Adrenal gland (tissue), 12 donors: ENCODE results near the gene GMIP. TPM values are rescaled to one million over a fixed set of nuclear protein-coding genes. Genes with fewer than 3 reads are reported as not detected.

Experiments used
- DNase-seq, 7 donors: peaks; one replicate each; pipeline ENCODE4 v3.0.0-alpha.2; 2019 to 2020
- H3K27ac ChIP-seq, 5 donors: fragments of 200-600 bp; sonication (generic) in 4 of 5; 1 replicate in 3 of 5; 2 replicates in 2 of 5; pipeline versions ENCODE4 v1.5.1 to v1.8.0; 2016 to 2020; ENCODE audit warnings: mild to moderate bottlenecking in 1 of 5
- H3K27me3 ChIP-seq: fragments of 200-600 bp; 2 replicates; pipeline ENCODE4 v1.8.0; 2021
- H3K36me3 ChIP-seq, 2 donors: fragments of 200-600 bp; replicated peaks in 1 of 2; 1 replicate in 1 of 2; 2 replicates in 1 of 2; pipeline versions ENCODE4 v1.5.1 to v1.8.0; 2018 to 2022
- H3K4me1 ChIP-seq, 2 donors: fragments of 200-600 bp; replicated peaks in 1 of 2; 1 replicate in 1 of 2; 2 replicates in 1 of 2; pipeline versions ENCODE4 v1.5.1 to v1.8.0; 2018 to 2021
- H3K4me3 ChIP-seq, 4 donors: fragments of 200-600 bp; sonication (generic) in 3 of 4; one replicate each; pipeline ENCODE4 v1.5.1; 2016 to 2018
- H3K9me3 ChIP-seq, 3 donors: fragments of 200-600 bp; sonication (generic) in 1 of 3; replicated peaks in 1 of 3; 1 replicate in 2 of 3; 2 replicates in 1 of 3; pipeline versions ENCODE4 v1.5.1 to v1.8.0; 2016 to 2021
- POLR2A ChIP-seq, 2 donors: fragments of 450-650 bp; IDR thresholded peaks; one replicate each; pipeline ENCODE4 v1.6.1; 2017; ENCODE audit warnings: antibody characterized with exemption in 2 of 2, mild to moderate bottlenecking in 2 of 2, moderate library complexity in 1 of 2
- WGBS, 4 donors: extraction: QIAGEN DNeasy Blood & Tissue Kit in 2 of 4; methylation state at CpG; one replicate each; pipeline versions ENCODE4 v1.1.5 to v1.1.7; 2013 to 2017; 5-methylcytosine and 5-hydroxymethylcytosine counted together
- intact Hi-C, 2 donors: fragments of 100-400 bp; cut with DNase I; formaldehyde crosslinking; loops; one replicate each; pipeline versions ENCODE4 v1.14.1 to v1.15.0; 2022 to 2023
- polyA plus RNA-seq, 3 donors: library from polyadenylated mRNA; stranded (reverse); fragments of 200-250 nt in 2 of 3; fragments of 350-450 nt in 1 of 3; fragmentation: Illumina TruSeq in 1 of 3; extraction: RNeasy Lipid Tissue Mini Kit (QIAGEN cat#74804) in 1 of 3; gene quantifications; one replicate each; pipeline ENCODE4 v1.2.3, GENCODE V29; 2013 to 2014
- total RNA-seq, 9 donors: library from RNA; depleted of rRNA in 4 of 9; stranded (reverse); fragments of >200 nt in 4 of 9; fragments of 120-200 nt in 1 of 9; fragmentation: NEBNext Ultra II Directional in 1 of 9; extraction: Animal tissue kit (Norgen Biotek cat#: 25700) in 1 of 9; gene quantifications; one replicate each; pipeline versions ENCODE4 v1.1.0 to v1.2.4, GENCODE V29; 2013 to 2023
- TF ChIP-seq, protein P1 (sequence below), 6 experiments: fragments of 450-650 bp in 4 of 6; fragments of 200-600 bp in 2 of 6; sonication (generic) in 1 of 6; IDR thresholded peaks; 1 replicate in 5 of 6; 2 replicates in 1 of 6; pipeline versions ENCODE4 v1.5.1 to v1.8.0; 2016 to 2021; ENCODE audit warnings: antibody characterized with exemption in 6 of 6, mild to moderate bottlenecking in 2 of 6, moderate library complexity in 1 of 6
- donor health status: healthy with polysubstance abuse.
- donor health status: Bipolar disorder and iron deficiency.
- donor health status: DM: yes; HTN: yes; CAD: no.
- donor health status: DM: no; HTN: no; CAD: no.
- donor health status: DM: no; HTN: no; CAD: no.
- donor health status: DM: yes; HTN: yes; CAD: no.

The GMIP gene
- total and polyA plus RNA-seq, 12 donors = 0.44 to 17.0 (median 9.6) TPM

DNA sequence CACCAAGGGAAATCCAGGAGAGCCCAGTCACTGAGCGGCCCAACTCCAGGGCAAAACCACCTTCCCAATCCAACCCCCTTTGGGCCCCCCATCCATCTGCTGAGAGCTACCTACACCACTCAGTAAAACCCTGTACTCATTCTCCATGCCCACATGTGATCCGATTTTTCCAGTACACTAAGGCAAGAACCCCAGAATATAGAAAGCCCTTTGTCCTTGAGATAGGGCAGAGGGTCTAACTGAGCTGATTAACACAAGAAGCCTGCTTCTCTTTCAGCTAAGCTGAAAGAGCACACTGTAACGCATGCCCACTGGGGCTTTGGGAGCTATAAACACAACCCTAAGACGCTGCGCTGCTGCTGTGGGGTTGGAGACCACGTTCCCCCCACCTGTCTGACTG is 61.0 kb downstream of the GMIP start:
- TF ChIP-seq, protein P1, sequence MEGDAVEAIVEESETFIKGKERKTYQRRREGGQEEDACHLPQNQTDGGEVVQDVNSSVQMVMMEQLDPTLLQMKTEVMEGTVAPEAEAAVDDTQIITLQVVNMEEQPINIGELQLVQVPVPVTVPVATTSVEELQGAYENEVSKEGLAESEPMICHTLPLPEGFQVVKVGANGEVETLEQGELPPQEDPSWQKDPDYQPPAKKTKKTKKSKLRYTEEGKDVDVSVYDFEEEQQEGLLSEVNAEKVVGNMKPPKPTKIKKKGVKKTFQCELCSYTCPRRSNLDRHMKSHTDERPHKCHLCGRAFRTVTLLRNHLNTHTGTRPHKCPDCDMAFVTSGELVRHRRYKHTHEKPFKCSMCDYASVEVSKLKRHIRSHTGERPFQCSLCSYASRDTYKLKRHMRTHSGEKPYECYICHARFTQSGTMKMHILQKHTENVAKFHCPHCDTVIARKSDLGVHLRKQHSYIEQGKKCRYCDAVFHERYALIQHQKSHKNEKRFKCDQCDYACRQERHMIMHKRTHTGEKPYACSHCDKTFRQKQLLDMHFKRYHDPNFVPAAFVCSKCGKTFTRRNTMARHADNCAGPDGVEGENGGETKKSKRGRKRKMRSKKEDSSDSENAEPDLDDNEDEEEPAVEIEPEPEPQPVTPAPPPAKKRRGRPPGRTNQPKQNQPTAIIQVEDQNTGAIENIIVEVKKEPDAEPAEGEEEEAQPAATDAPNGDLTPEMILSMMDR (IDR thresholded peaks at IDR 0.05) = no peak
- no peak for TF ChIP-seq POLR2A (IDR thresholded peaks at IDR 0.05)
- 84 to 100% (median 90%) methylated on average over 4 to 6 of the region's 6 CpGs for WGBS, 4 donors
- H3K27me3 ChIP-seq = no peaks in the 10 kb centered on the region
- H3K27ac ChIP-seq = no peak overlapping the region
- no peaks in the 10 kb centered on the region for H3K4me1 ChIP-seq
- intact Hi-C loops = no loop called here
- no peaks in the 10 kb centered on the region for H3K9me3 ChIP-seq
- no peaks in the 10 kb centered on the region for H3K36me3 ChIP-seq
- no peak for DNase-seq
- H3K4me3 ChIP-seq = no peak overlapping the region

DNA sequence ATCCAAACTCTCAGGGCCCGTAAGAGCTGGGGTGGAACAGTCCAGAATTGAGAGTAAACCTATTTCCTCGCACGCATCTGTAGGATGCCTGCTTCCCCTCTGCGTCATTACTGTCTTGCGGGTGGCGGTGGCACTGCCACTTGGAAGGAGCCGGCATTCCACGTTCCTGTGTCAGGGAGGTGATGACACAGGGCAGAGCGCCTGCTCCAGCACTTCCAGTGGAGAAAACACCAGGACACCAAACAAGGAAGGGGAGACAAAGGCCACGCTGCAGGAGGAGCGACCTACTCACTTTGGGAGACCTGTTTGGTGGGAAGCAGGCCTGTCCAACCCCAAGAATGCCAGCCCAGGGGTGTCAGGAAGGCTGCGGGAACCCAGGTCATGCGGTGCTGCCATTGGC is 62.1 kb downstream of the GMIP start:
- Histone ChIP-seq H3K4me3 (no peak overlapping the region), H3K4me1 (no peaks in the 10 kb centered on the region), H3K36me3 (no peaks in the 10 kb centered on the region), H3K27me3 (no peaks in the 10 kb centered on the region), H3K9me3 (no peaks in the 10 kb centered on the region), H3K27ac (no peak overlapping the region)
- DNase-seq = no peak
- intact Hi-C loops = no loop called here
- TF ChIP-seq, protein P1 (IDR thresholded peaks at IDR 0.05) = no peak
- no peak for TF ChIP-seq POLR2A (IDR thresholded peaks at IDR 0.05)
- 90 to 94% (median 93%) methylated on average over 12 to 13 of the region's 13 CpGs for WGBS, 4 donors

DNA sequence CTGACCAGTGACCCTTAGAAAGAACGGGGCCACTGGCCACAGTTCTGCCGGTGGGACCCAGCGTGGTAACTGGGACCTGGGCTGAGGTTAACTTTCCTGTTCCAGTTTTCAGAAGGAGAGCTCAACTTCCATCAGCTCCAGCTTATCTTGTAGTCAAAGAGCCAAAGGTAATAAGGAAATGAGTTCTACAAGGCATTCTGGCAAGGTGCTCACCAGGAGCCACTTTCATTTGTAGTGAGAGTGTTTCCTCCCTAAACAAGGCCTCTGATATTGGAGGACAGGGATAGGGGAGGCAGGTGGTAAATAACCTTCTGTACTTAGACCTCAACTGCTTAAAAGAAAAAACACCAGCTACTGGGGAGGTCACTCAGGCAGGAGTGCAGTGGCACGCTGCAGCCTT is 63.0 kb downstream of the GMIP start:
- no peaks in the 10 kb centered on the region for H3K4me1 ChIP-seq
- intact Hi-C loops = no loop called here
- TF ChIP-seq POLR2A (IDR thresholded peaks at IDR 0.05) = no peak
- TF ChIP-seq, protein P1 (IDR thresholded peaks at IDR 0.05) = no peak
- H3K36me3 ChIP-seq = no peaks in the 10 kb centered on the region
- 96 to 100% (median 98%) methylated on average over 2 to 4 of the region's 4 CpGs for WGBS, 4 donors
- no peak for DNase-seq
- H3K9me3 ChIP-seq = no peaks in the 10 kb centered on the region
- no peaks in the 10 kb centered on the region for H3K27me3 ChIP-seq
- no peak overlapping the region for H3K4me3 ChIP-seq
- H3K27ac ChIP-seq = no peak overlapping the region

DNA sequence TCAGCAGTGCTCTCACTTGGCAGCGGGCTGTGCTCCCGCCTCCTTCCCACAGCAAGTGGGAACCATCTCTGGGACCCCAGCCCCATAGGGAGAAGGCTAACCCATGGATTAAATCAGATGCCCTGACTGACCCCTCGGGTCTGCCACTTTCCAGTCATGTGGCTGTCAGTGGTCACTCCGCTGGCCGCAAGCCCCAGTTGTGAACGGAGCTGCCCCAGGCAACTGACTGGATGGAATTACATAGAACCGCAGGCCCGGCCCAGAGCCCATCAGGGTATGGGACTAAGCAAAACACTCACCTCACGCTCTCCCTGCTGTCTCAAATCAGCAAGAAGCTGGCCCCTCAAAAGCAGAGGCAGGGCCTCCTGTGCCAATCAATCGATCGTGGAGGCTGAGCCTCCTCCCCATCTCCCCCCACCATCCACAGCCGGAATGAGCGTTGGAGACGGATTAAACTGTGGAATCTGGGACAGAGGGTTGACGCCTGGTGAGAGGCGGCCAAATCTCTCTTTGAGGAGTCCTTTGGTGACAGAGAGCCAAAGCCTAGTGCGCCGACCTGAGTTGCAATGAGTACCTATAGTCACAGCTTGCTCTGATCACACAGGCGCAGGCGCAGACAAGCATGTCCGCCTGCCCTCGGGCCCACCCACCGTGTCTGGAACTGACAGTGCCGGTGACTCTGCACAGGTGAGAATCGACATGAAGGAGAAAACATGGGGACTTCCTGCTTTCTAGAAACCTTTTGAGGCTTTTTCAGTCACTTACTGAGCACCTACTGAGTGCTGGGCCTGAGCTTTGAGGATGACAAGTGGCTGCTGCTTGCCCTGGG is 63.7 kb downstream of the GMIP start:
- Histone ChIP-seq H3K36me3 (no peaks in the 10 kb centered on the region), H3K27ac (no peak overlapping the region), H3K4me1 (no peaks in the 10 kb centered on the region), H3K27me3 (no peaks in the 10 kb centered on the region), H3K4me3 (no peak overlapping the region), H3K9me3 (no peaks in the 10 kb centered on the region)
- no peak for DNase-seq
- 79 to 88% (median 84%) methylated on average over 3 to 25 of the region's 25 CpGs for WGBS, 4 donors
- intact Hi-C loops = no loop called here
- TF ChIP-seq POLR2A (IDR thresholded peaks at IDR 0.05) = no peak
- TF ChIP-seq, protein P1 (IDR thresholded peaks at IDR 0.05) = no peak

Other genes with a start within 250 kb of the GMIP start
- 100 to 1,000 TPM in 1 of 9 donors, 10 to 100 TPM in 8; 17.8 to 125 (median 65.3) TPM for gene GATAD2A, start 238.0 kb downstream of the GMIP start, total RNA-seq
- 10 to 100 TPM; 17.0 to 35.1 (median 20.9) TPM for gene GATAD2A, start 238.0 kb downstream of the GMIP start, polyA plus RNA-seq
- 10 to 100 TPM in 1 of 9 donors, 1 to 10 TPM in 6, under 1 TPM in 2; 0.61 to 50.5 (median 3.5) TPM for gene TSSK6, start 128.1 kb downstream of the GMIP start, total RNA-seq
- gene TSSK6, start 128.1 kb downstream of the GMIP start, polyA plus RNA-seq = 1 to 10 TPM in 1 of 3 donors, under 1 TPM in 1, not detected in 1; 0.37 to 1.0 TPM
- gene NDUFA13, start 127.4 kb downstream of the GMIP start, total RNA-seq = 100 to 1,000 TPM in 7 of 9 donors, 10 to 100 TPM in 2; 17.0 to 517 (median 323) TPM
- gene NDUFA13, start 127.4 kb downstream of the GMIP start, polyA plus RNA-seq = 100 to 1,000 TPM; 202 to 558 (median 329) TPM
- 1 to 10 TPM in 5 of 9 donors, under 1 TPM in 4; 0.36 to 5.7 (median 1.1) TPM for gene YJEFN3, start 114.7 kb downstream of the GMIP start, total RNA-seq
- 10 to 100 TPM in 1 of 3 donors, 1 to 10 TPM in 1, under 1 TPM in 1; 0.77 to 30.2 (median 6.1) TPM for gene YJEFN3, start 114.7 kb downstream of the GMIP start, polyA plus RNA-seq
- gene CILP2, start 105.4 kb downstream of the GMIP start, total RNA-seq = under 1 TPM in 2 of 9 donors, not detected in 7; 0.22 to 0.43 TPM
- under 1 TPM in 2 of 3 donors, not detected in 1; 0.13 to 0.24 TPM for gene CILP2, start 105.4 kb downstream of the GMIP start, polyA plus RNA-seq
- under 1 TPM in 6 of 9 donors, not detected in 3; 0.28 to 0.86 (median 0.66) TPM for gene PBX4, start 25.0 kb downstream of the GMIP start, total RNA-seq
- 1 to 10 TPM in 2 of 3 donors, not detected in 1; 2.9 to 6.3 TPM for gene PBX4, start 25.0 kb downstream of the GMIP start, polyA plus RNA-seq
- 1 to 10 TPM in 8 of 9 donors, under 1 TPM in 1; 0.95 to 5.1 (median 3.6) TPM for gene LPAR2, start 15.4 kb downstream of the GMIP start, total RNA-seq
- 10 to 100 TPM in 1 of 3 donors, 1 to 10 TPM in 1, under 1 TPM in 1; 0.93 to 10.5 (median 3.8) TPM for gene LPAR2, start 15.4 kb downstream of the GMIP start, polyA plus RNA-seq
- 100 to 1,000 TPM in 4 of 9 donors, 10 to 100 TPM in 5; 21.1 to 195 (median 78.3) TPM for gene ATP13A1, start 20.0 kb upstream of the GMIP start, total RNA-seq
- 100 to 1,000 TPM in 2 of 3 donors, 10 to 100 TPM in 1; 18.7 to 132 (median 103) TPM for gene ATP13A1, start 20.0 kb upstream of the GMIP start, polyA plus RNA-seq
- 1 to 10 TPM; 1.3 to 9.8 (median 6.4) TPM for gene ZNF101, start 25.2 kb upstream of the GMIP start, total RNA-seq
- 10 to 100 TPM in 1 of 3 donors, 1 to 10 TPM in 2; 6.0 to 11.8 (median 6.2) TPM for gene ZNF101, start 25.2 kb upstream of the GMIP start, polyA plus RNA-seq
- 1 to 10 TPM; 3.1 to 8.5 (median 4.2) TPM for gene ZNF14, start 89.5 kb upstream of the GMIP start, total RNA-seq
- gene ZNF14, start 89.5 kb upstream of the GMIP start, polyA plus RNA-seq = 1 to 10 TPM; 2.7 to 5.2 (median 3.9) TPM
- 10 to 100 TPM in 8 of 9 donors, 1 to 10 TPM in 1; 9.9 to 38.6 (median 24.0) TPM for gene ZNF506, start 178.1 kb upstream of the GMIP start, total RNA-seq
- gene ZNF506, start 178.1 kb upstream of the GMIP start, polyA plus RNA-seq = 10 to 100 TPM in 1 of 3 donors, 1 to 10 TPM in 2; 4.7 to 22.1 (median 7.5) TPM
- gene ZNF253, start 222.2 kb upstream of the GMIP start, total RNA-seq = 10 to 100 TPM in 7 of 9 donors, 1 to 10 TPM in 2; 8.4 to 19.5 (median 14.5) TPM
- gene ZNF253, start 222.2 kb upstream of the GMIP start, polyA plus RNA-seq = 10 to 100 TPM in 1 of 3 donors, 1 to 10 TPM in 2; 2.7 to 19.7 (median 4.3) TPM